ENCODE data around the gene SERPINA6.

SERPINA6 gene

GRCh38 chr14:94367347-94368242 is 44.5 kb upstream of the SERPINA6 start:
- ChIA-PET POLR2A (no interaction called here), CTCF (interaction anchor here (1.3 to 1.4 kb wide), 3 partner anchors 12 to 23 kb away, joined by 3 read pairs; no protein-coding TSS in a partner anchor)
- no peak for DNase-seq (ENCODE audit: extremely low spot score)
- no peak for TF ChIP-seq CTCF (IDR thresholded peaks at IDR 0.05; ENCODE audit: control extremely low read depth, extremely low read depth, low read depth, missing control alignments)

GRCh38 chr14:94366146-94366915 is 43.2 kb upstream of the SERPINA6 start, which contains the start of gene SERPINA2:
Gene SERPINA2, minus strand, starts transcription at chr14:94366698.
- CTCF ChIA-PET, result interaction anchor here (1.1 kb wide), 1 partner anchor 711 kb away, joined by 4 read pairs; no protein-coding TSS in a partner anchor
- DNase-seq (ENCODE audit: extremely low spot score), result no peak
- POLR2A ChIA-PET, result no interaction called here
- TF ChIP-seq CTCF (IDR thresholded peaks at IDR 0.05; ENCODE audit: control extremely low read depth, extremely low read depth, low read depth, missing control alignments), result no peak

- ChIA-PET CTCF (interaction anchor here (1.1 kb wide), 1 partner anchor 710 kb away, joined by 4 read pairs; no protein-coding TSS in a partner anchor), POLR2A (no interaction called here)
- no peak for DNase-seq (ENCODE audit: extremely low spot score)
- no peak for TF ChIP-seq CTCF (IDR thresholded peaks at IDR 0.05; ENCODE audit: control extremely low read depth, extremely low read depth, low read depth, missing control alignments)
Observed at GRCh38 chr14:94365624-94366023, 42.5 kb upstream of the SERPINA6 start.

GRCh38 chr14:94364964-94365363 is 41.8 kb upstream of the SERPINA6 start:
- ChIA-PET CTCF (interaction anchor here (1.3 kb wide), 1 partner anchor 12 kb away, joined by 3 read pairs; no protein-coding TSS in a partner anchor), POLR2A (no interaction called here)

GRCh38 chr14:94364037-94364436 is 40.9 kb upstream of the SERPINA6 start:
- CTCF ChIA-PET, result interaction anchor here (1.3 kb wide), 1 partner anchor 11 kb away, joined by 3 read pairs; no protein-coding TSS in a partner anchor
- POLR2A ChIA-PET, result no interaction called here
- TF ChIP-seq CTCF (IDR thresholded peaks at IDR 0.05; ENCODE audit: control extremely low read depth, extremely low read depth, low read depth, missing control alignments), result no peak
- no peak for DNase-seq (ENCODE audit: extremely low spot score)

More at GRCh38 chr14:94364964-94365363, 41.8 kb upstream of the SERPINA6 start:
- no peak for TF ChIP-seq CTCF (IDR thresholded peaks at IDR 0.05; ENCODE audit: control extremely low read depth, extremely low read depth, low read depth, missing control alignments)
- no peak for DNase-seq (ENCODE audit: extremely low spot score)

GRCh38 chr14:94363151-94363624 is 40.1 kb upstream of the SERPINA6 start:
- CTCF ChIA-PET, result no interaction called here
- no peak for TF ChIP-seq CTCF (IDR thresholded peaks at IDR 0.05; ENCODE audit: control extremely low read depth, extremely low read depth, low read depth, missing control alignments)
- POLR2A ChIA-PET, result no interaction called here
- no peak for DNase-seq (ENCODE audit: extremely low spot score)
